WERI-Rb-1 (cell line): ENCODE measurements around the gene IL18R1.

Experiments
- DNase-seq: peaks from one replicate; pipeline ENCODE4 v3.0.0-alpha.2; 2020
- H3K27ac ChIP-seq: fragments of 250-450 bp; sonication (Bioruptor Pico); 2 replicates; pipeline ENCODE4 v1.5.1; 2020; ENCODE audit warnings: mild to moderate bottlenecking, moderate library complexity
- H3K27me3 ChIP-seq: fragments of 250-450 bp; sonication (Bioruptor Pico); 2 replicates; pipeline ENCODE4 v1.5.1; 2021; ENCODE audit warnings: mild to moderate bottlenecking, low read depth, moderate library complexity; ENCODE audit not compliant: insufficient read depth, severe bottlenecking
- H3K36me3 ChIP-seq: fragments of 250-450 bp; sonication (Bioruptor Pico); 2 replicates; pipeline ENCODE4 v1.5.1; 2020; ENCODE audit warnings: mild to moderate bottlenecking, moderate library complexity
- H3K4me3 ChIP-seq: 2 replicates; pipeline ENCODE4 v1.5.1; 2011; ENCODE audit warnings: low read depth, mild to moderate bottlenecking, control low read depth, low read length
- H3K9me3 ChIP-seq: fragments of 250-450 bp; sonication (Bioruptor Pico); 2 replicates; pipeline ENCODE4 v1.5.1; 2021; ENCODE audit warnings: mild to moderate bottlenecking, moderate library complexity; ENCODE audit not compliant: severe bottlenecking
- CTCF ChIP-seq: IDR thresholded peaks from 2 replicates; pipeline ENCODE4 v1.5.1; 2011; ENCODE audit warnings: low read depth, mild to moderate bottlenecking, control low read depth, inconsistent platforms, low read length

IL18R1 gene

GRCh38 chr2:102346381-102347130 is 9.0 kb upstream of the IL18R1 start:
- peaks cover 39% of the 10 kb centered on the region for H3K27me3 ChIP-seq
- H3K27ac ChIP-seq = no peak overlapping the region
- no peaks in the 10 kb centered on the region for H3K36me3 ChIP-seq
- H3K4me3 ChIP-seq = no peak overlapping the region
- DNase-seq = no peak
- no peaks in the 10 kb centered on the region for H3K9me3 ChIP-seq
- TF ChIP-seq CTCF = no peak

- DNase-seq = no peak
- TF ChIP-seq CTCF = no peak
- Histone ChIP-seq H3K4me3 (no peak overlapping the region), H3K27ac (no peak overlapping the region), H3K9me3 (no peaks in the 10 kb centered on the region), H3K27me3 (peaks cover 42% of the 10 kb centered on the region), H3K36me3 (no peaks in the 10 kb centered on the region)
Observed at GRCh38 chr2:102350137-102350793, 5.3 kb upstream of the IL18R1 start.

GRCh38 chr2:102356381-102356712 is 751 bp downstream of the IL18R1 start:
- DNase-seq = no peak
- TF ChIP-seq CTCF = no peak
- no peak overlapping the region for H3K27ac ChIP-seq
- H3K4me3 ChIP-seq = no peak overlapping the region
- no peaks in the 10 kb centered on the region for H3K36me3 ChIP-seq
- H3K9me3 ChIP-seq = no peaks in the 10 kb centered on the region
- H3K27me3 ChIP-seq = peaks cover 72% of the 10 kb centered on the region

GRCh38 chr2:102356741-102357140 is 1.1 kb downstream of the IL18R1 start:
- no peak overlapping the region for H3K4me3 ChIP-seq
- no peak for DNase-seq
- peaks cover 73% of the 10 kb centered on the region for H3K27me3 ChIP-seq
- no peak for TF ChIP-seq CTCF
- H3K27ac ChIP-seq = no peak overlapping the region
- no peaks in the 10 kb centered on the region for H3K9me3 ChIP-seq
- no peaks in the 10 kb centered on the region for H3K36me3 ChIP-seq

- H3K4me3 ChIP-seq = no peak overlapping the region
- no peaks in the 10 kb centered on the region for H3K36me3 ChIP-seq
- no peak for TF ChIP-seq CTCF
- H3K27me3 ChIP-seq = peaks cover 72% of the 10 kb centered on the region
- no peak for DNase-seq
- no peak overlapping the region for H3K27ac ChIP-seq
- H3K9me3 ChIP-seq = no peaks in the 10 kb centered on the region
Observed at GRCh38 chr2:102357937-102358336, 2.3 kb downstream of the IL18R1 start.

GRCh38 chr2:102358496-102358895 is 2.9 kb downstream of the IL18R1 start:
- DNase-seq = no peak

More at GRCh38 chr2:102358496-102358895, 2.9 kb downstream of the IL18R1 start:
- H3K27ac ChIP-seq = no peak overlapping the region
- no peaks in the 10 kb centered on the region for H3K36me3 ChIP-seq
- H3K9me3 ChIP-seq = no peaks in the 10 kb centered on the region
- no peak for TF ChIP-seq CTCF
- peaks cover 69% of the 10 kb centered on the region for H3K27me3 ChIP-seq
- H3K4me3 ChIP-seq = no peak overlapping the region
